HG03060 (cell line): ENCODE data around the gene NME2.
"Not testable (repeated sequence)": the region's sequence is repeated elsewhere in the genome, so short reads cannot be mapped to it uniquely, and the experiment has no call there.

Source experiments
- ATAC-seq: cut with Tn5 transposase; IDR thresholded peaks from one replicate; pipeline ENCODE4 v1.9.1; 2021; ENCODE audit warnings: low read depth, moderate number of reproducible peaks; ENCODE audit not compliant: unreplicated experiment

NME2 gene

GRCh38 chr17:51166198-51166986, at the start of gene NME2:
NME2 (plus strand) TSS chr17:51166411; CDS start chr17:51166831, 420 bp downstream.
- ATAC-seq, result peak; percentile 49

GRCh38 chr17:51118330-51119195, 47.6 kb upstream of the NME2 start:
- no peak for ATAC-seq

DNA sequence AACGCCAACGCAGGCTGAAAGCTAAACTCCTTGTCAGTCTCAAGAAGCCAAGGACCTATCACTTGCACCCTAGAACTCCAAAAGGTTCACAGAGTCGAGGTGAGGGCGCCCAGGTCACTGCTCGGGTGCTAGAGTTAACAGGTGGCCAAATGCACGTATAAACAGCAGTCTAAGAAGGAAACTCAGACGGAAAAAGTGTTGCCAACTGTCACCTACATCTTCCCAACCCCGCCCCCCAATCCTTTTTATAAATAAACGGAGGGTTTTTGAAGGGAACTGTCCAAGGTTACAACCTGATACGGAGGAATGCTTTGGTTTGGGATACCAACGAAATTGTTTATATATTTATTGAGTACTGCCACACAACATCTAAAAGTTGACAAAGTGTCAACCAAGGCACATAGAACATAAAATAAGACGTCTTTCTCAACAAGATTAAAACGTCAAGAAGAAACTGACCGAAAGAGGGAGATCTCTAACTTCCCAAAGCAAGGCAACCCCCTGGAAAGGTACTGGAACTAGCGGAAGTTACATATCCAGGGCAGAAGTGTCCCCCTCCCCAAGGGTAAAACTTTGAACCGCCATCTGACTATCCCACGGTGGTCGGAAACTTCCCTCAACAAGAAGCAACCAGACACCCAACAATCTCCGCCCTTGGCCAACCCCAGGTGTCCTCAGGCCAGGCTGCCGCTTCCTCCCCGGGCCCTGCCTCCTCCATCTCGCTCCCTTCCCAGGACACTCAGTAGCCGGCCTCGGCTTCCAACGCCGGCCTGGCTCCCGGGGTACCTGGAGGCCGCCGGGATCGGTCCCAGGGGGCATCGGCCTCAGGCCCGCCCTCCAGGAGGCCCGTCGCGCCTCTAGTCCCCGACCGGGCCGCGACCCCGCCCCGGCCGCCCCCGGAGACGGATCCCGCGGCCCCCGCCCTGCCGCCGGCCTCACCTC, 46.5 kb upstream of the NME2 start:
- no peak for ATAC-seq

- ATAC-seq, result no peak
These were observed 45.9 kb upstream of the NME2 start for GRCh38 chr17:51120357-51120738.

- no peak for ATAC-seq
These were observed 45.2 kb upstream of the NME2 start, which contains the start of gene SPAG9 for GRCh38 chr17:51120739-51121619. SPAG9 (minus strand) TSS chr17:51120868; CDS start chr17:51120656, 212 bp downstream.

- ATAC-seq, result peak; percentile 39
These were observed 44.4 kb upstream of the NME2 start for GRCh38 chr17:51121620-51122472.

DNA sequence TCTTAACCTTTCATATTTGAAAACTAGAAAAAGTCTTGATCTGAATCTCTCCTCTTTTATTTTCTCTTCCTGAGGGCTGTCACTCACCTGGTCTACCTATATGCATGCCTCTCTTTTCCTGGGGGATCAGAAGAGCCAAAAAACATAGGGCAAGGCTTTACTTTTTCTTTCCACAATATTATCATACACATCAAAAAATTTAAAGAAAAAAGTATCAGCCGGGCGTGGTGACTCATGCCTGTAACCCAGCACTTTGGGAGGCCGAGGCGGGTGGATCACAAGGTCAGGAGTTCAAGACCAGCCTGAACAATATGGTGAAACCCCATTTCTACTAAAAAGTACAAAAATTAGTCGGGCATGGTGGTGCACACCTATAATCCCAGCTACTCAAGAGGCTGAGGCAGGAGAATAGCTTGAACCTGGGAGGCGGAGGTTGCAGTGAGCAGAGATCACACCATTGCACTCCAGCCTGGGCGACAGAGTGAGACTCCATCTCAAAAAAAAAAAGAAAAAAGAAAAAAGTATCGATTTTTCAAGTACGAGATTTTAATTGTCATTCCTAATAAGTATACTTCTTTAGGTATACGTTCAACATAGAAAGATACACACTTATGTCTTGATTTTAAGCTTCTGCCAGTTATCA, 43.6 kb upstream of the NME2 start:
- ATAC-seq, result not testable (repeated sequence)

- ATAC-seq, result no peak
These were observed 41.3 kb upstream of the NME2 start for GRCh38 chr17:51124640-51125503.

DNA sequence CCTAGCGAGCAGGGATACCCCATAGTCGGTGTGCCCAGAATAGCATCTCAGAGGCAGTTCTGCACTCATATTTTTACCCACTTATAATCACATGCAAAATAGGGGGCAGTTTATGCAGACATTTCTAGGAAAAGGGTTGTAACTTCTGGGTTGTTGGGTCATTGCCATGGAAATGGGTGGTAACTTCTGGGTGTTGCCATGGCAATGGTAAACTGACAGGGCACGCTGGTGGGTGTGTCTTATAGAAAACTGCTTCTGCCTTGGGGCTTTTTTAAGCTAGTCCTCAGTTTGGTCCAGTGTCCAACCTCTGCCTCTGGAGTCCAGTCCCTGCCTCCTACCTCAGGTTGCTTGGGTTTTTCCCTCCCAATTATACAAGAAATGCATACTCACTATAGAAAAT, 38.1 kb upstream of the NME2 start:
- no peak for ATAC-seq

- ATAC-seq, result peak; percentile 74
These were observed 33.3 kb upstream of the NME2 start for GRCh38 chr17:51132964-51133319.

DNA sequence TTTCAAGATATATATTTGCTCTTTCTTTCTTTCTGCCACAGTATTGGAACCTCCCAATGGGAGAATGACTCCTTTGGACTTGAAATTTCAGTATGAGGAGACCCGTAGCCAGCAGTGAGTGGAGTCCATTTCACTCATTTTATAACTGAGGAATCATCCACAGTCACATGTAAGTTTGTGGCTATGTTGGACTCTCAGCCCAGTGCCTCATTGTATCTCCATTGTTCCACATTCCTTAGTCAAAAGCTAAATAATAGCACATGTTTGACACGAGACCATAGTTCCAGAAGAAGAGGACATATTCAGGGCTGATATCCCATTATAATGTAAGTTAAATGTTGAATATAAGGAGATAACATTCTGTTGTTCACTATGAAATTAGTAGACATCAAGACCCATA, 32.8 kb upstream of the NME2 start:
- no peak for ATAC-seq

- ATAC-seq, result no peak
These were observed 30.3 kb upstream of the NME2 start for GRCh38 chr17:51135956-51136355.

DNA sequence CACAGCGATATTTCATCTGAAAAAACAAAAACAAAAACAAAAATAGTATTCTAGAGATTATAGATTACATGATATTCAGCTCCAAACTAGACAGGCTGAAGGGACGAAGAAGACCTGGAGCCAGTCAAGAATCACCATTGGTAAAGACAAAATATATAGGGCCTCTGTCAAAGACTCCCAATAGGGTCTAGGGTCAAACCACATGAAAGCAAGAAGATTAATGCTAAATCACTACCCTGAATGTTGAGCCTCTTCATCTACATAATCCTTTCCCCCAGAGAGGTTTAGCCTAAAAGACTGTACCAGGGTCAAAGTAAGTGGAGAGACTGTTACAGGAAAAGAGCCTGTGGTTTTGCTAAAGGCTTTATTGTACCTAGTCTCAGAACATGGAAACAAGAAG, 23.6 kb upstream of the NME2 start:
- ATAC-seq, result no peak

DNA sequence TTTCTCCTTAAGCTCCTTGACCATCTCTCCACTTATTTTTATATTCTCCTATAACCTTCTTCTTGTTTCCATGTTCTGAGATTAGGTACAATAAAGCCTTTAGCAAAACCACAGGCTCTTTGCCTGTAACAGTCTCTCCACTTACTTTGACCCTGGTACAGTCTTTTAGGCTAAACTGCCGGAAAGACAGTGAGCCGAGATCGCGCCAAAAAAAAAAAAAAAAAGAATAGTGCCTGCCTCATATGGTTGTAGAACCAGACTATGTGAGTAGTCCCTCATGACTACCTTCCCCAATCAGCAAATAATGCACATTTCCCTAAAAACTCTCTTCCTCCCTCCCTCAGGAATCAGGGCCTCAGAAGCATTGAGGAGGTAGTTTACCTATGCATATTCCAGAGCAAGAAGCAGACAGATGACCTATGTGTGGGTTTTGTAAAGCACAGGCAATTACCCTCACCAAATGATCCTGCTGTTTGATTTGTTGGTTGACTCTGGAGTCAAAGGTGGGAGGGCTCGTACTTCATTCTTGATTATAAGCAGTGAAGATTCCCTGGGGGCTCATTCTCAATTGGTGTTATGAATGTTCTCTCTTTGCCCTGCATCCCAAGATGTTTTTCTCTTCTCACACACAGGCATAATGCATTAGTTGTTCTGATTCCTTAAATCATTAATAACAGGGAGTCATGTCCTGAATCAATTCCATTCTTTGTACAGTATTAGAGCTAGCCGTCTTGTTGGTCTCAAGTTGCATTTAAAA, 21.8 kb upstream of the NME2 start:
- no peak for ATAC-seq

DNA sequence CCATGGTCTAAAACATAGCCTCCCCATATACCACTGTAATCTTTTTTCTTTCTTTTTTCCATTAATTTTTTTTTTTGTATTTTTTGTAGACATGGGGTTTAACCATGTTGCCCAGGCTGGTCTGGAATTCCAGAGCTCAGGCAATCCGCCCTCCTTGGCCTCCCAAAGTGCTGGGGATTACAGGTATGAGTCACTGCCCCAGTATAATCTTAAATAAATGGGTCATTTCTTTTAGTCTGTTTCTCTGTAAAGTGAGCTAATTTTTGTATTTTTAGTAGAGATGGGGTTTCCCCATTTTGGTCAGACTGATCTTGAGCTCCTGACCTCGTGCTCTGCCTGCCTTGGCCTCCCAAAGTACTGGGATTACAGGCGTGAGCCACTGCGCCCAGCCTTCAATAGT, 18.6 kb upstream of the NME2 start:
- no peak for ATAC-seq

DNA sequence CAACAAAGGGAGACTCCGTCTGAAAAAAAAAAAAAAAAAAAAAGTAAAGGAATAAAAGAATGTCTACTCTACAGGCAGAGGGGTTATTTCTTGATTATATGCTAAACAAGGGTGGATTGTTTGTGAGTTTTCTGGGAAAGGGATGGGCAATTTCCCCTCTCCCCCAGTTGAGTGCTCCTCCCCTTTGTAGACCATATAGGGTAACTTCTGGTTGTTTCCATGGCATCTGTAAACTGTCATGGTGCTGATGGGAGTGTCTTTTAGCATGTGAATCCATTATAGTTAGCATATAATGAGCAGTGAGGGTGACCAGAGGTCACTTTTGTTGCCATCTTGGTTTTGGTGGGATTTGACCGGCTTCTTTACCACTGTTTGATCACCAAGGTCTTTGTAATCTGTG, 17.0 kb upstream of the NME2 start:
- ATAC-seq, result no peak

- ATAC-seq, result no peak
These were observed 15.3 kb upstream of the NME2 start for GRCh38 chr17:51150932-51151331.
